22Rv1 (cell line): ENCODE measurements around the gene HNF1B.

ENCODE experiments used
- CTCF ChIP-seq: fragments of 450-650 bp; IDR thresholded peaks from 2 replicates; pipeline ENCODE4 v1.5.1; 2017; ENCODE audit warnings: mild to moderate bottlenecking
- ZFX ChIP-seq: fragments of 450-650 bp; IDR thresholded peaks from 2 replicates; pipeline ENCODE4 v1.6.1; 2017; ENCODE audit warnings: antibody characterized with exemption, borderline replicate concordance

- TF ChIP-seq CTCF = no peak
- no peak for TF ChIP-seq ZFX
These were observed 47.9 kb upstream of the HNF1B start for GRCh38 chr17:37792787-37793186.
